Keratinocyte (primary cell): ENCODE results near the gene SNPH. TPM values are rescaled to one million over a fixed set of nuclear protein-coding genes. Genes with fewer than 3 reads are reported as not detected.

Experiments
- DNase-seq: peaks from one replicate; pipeline ENCODE4 v3.0.0-alpha.2; 2011; ENCODE audit warnings: low read depth, missing footprints, low spot score
- FAIRE-seq: peaks from 2 replicates; lab custom pipeline; 2011; peaks lifted over from hg19 to GRCh38; lab: Jason Lieb, UNC
- H2AFZ ChIP-seq: 2 replicates; pipeline ENCODE4 v1.6.0; 2012; ENCODE audit warnings: low read length, control low read depth, inconsistent platforms; ENCODE audit not compliant: control insufficient read depth
- H3K27ac ChIP-seq: 2 replicates; pipeline ENCODE4 v1.5.1; 2011; ENCODE audit warnings: low read length; ENCODE audit not compliant: control insufficient read depth, insufficient read depth
- H3K27me3 ChIP-seq: 3 replicates; pipeline ENCODE4 v1.6.0; 2011; ENCODE audit warnings: low read length; ENCODE audit not compliant: control insufficient read depth, insufficient read depth; ENCODE audit errors: extremely low read depth
- H3K36me3 ChIP-seq, 2 experiments: 2 replicates in 1 of 2; 3 replicates in 1 of 2; pipeline ENCODE4 v1.5.1; 2011; ENCODE audit warnings: low read length in 2 of 2, mild to moderate bottlenecking in 1 of 2; ENCODE audit not compliant: control insufficient read depth in 2 of 2, insufficient read depth in 2 of 2; ENCODE audit errors: extremely low read depth in 1 of 2
- H3K4me1 ChIP-seq: 3 replicates; pipeline ENCODE4 v1.5.1; 2011; ENCODE audit warnings: low read length; ENCODE audit not compliant: control insufficient read depth, insufficient read depth; ENCODE audit errors: extremely low read depth
- H3K4me2 ChIP-seq: 3 replicates; pipeline ENCODE4 v1.6.0; 2011; ENCODE audit warnings: low read depth, low read length; ENCODE audit not compliant: control insufficient read depth, insufficient read depth; ENCODE audit errors: extremely low read depth
- H3K4me3 ChIP-seq, 3 experiments: fragments of 200-600 bp in 1 of 3; sonication (generic) in 1 of 3; 2 replicates in 2 of 3; 3 replicates in 1 of 3; pipeline ENCODE4 v1.5.1; 2011 to 2016; ENCODE audit warnings: low read length in 3 of 3, mild to moderate bottlenecking in 3 of 3, control low read depth in 2 of 3, inconsistent platforms in 1 of 3, low read depth in 1 of 3, mixed read lengths in 1 of 3, mixed run types in 1 of 3, moderate library complexity in 1 of 3; ENCODE audit not compliant: control insufficient read depth in 2 of 3, insufficient read depth in 2 of 3; ENCODE audit errors: extremely low read depth in 1 of 3
- H3K79me2 ChIP-seq: 2 replicates; pipeline ENCODE4 v1.6.0; 2012; ENCODE audit warnings: low read length; ENCODE audit not compliant: control insufficient read depth, insufficient read depth
- H3K9ac ChIP-seq: 3 replicates; pipeline ENCODE4 v1.6.0; 2011; ENCODE audit warnings: low read length; ENCODE audit not compliant: control insufficient read depth, insufficient read depth; ENCODE audit errors: extremely low read depth
- H3K9me1 ChIP-seq: 3 replicates; pipeline ENCODE4 v1.6.0; 2011; ENCODE audit warnings: low read length; ENCODE audit not compliant: control insufficient read depth, insufficient read depth; ENCODE audit errors: extremely low read depth
- H3K9me3 ChIP-seq: 2 replicates; pipeline ENCODE4 v1.5.1; 2012; ENCODE audit warnings: low read depth, low read length; ENCODE audit not compliant: control insufficient read depth
- H4K20me1 ChIP-seq: 3 replicates; pipeline ENCODE4 v1.6.0; 2011; ENCODE audit warnings: low read length; ENCODE audit not compliant: control insufficient read depth, insufficient read depth; ENCODE audit errors: extremely low read depth
- CTCF ChIP-seq, 3 experiments: IDR thresholded peaks in 1 of 3; conservative IDR thresholded peaks in 1 of 3; optimal IDR thresholded peaks in 1 of 3; 2 replicates in 2 of 3; 3 replicates in 1 of 3; pipeline versions ENCODE3 to v1.5.1; 2011; ENCODE audit warnings: low read length in 3 of 3, mild to moderate bottlenecking in 3 of 3, moderate library complexity in 2 of 3, control low read depth in 1 of 3, inconsistent platforms in 1 of 3; ENCODE audit not compliant: insufficient read depth in 2 of 3; ENCODE audit errors: extremely low read depth in 1 of 3
- EZH2 ChIP-seq: IDR thresholded peaks from one replicate; pipeline ENCODE4 v1.6.1; 2012; ENCODE audit warnings: inconsistent platforms, mild to moderate bottlenecking, low read length, moderate library complexity
- dilution Hi-C: fragments of 300-500 bp; cut with MboI; formaldehyde crosslinking; loops from one replicate; pipeline ENCODE4 v1.7.0; 2020; ENCODE audit warnings: low sequenced_read_pairs; ENCODE audit not compliant: extremely low pct_ligation_motif_present
- polyA plus RNA-seq, 5 experiments: library from polyadenylated mRNA; depleted of rRNA in 3 of 5; stranded (reverse) in 3 of 5; stranded (forward) in 1 of 5; unstranded in 1 of 5; fragments of >200 nt; gene quantifications; 1 replicate in 1 of 5; 2 replicates in 3 of 5; 3 replicates in 1 of 5; pipeline versions ENCODE4 v1.2.1 to v1.2.3, GENCODE V29; 2011 to 2012; ENCODE audit warnings: missing spikeins in 2 of 5, low read depth in 1 of 5, low replicate concordance in 1 of 5

The SNPH gene
- polyA plus RNA-seq, 1 donor (not counting 4 experiments of a cell fraction or from before 2014, with no cell fraction given), result 1.3 TPM

GRCh38 chr20:1292620-1293019, 26.5 kb downstream of the SNPH start:
- FAIRE-seq, result no peak
- no peaks in the 10 kb centered on the region for H3K9me3 ChIP-seq

GRCh38 chr20:1293641-1294379, 27.7 kb downstream of the SNPH start:
- Histone ChIP-seq H3K79me2 (no peaks in the 10 kb centered on the region), H4K20me1 (no peaks in the 10 kb centered on the region), H3K36me3 (peaks cover 0 to 4% of the 10 kb centered on the region in 2 experiments), H3K27ac (no peak overlapping the region), H2AFZ (no peak overlapping the region), H3K4me1 (no peaks in the 10 kb centered on the region), H3K4me3 (no peak overlapping the region), H3K9me1 (no peaks in the 10 kb centered on the region), H3K4me2 (no peak overlapping the region), H3K27me3 (no peaks in the 10 kb centered on the region), H3K9me3 (no peaks in the 10 kb centered on the region), H3K9ac (no peak overlapping the region)
- DNase-seq (no peak), FAIRE-seq (no peak)
- dilution Hi-C loops, result no loop called here
- no peak for TF ChIP-seq EZH2
- no peak for TF ChIP-seq CTCF (optimal IDR thresholded peaks at IDR 0.05 in 1 of 3, IDR thresholded peaks at IDR 0.05 in 1 of 3, conservative IDR thresholded peaks at IDR 0.05 in 1 of 3; ENCODE audit: extremely low read depth in 1 of 3, insufficient read depth in 2 of 3, low read length in 3 of 3)

More at GRCh38 chr20:1292620-1293019, 26.5 kb downstream of the SNPH start:
- no peaks in the 10 kb centered on the region for H3K9me1 ChIP-seq
- H2AFZ ChIP-seq, result no peak overlapping the region
- no peaks in the 10 kb centered on the region for H4K20me1 ChIP-seq
- no peak overlapping the region for H3K4me2 ChIP-seq
- H3K79me2 ChIP-seq, result no peaks in the 10 kb centered on the region
- no peaks in the 10 kb centered on the region for H3K27me3 ChIP-seq
- TF ChIP-seq EZH2 (no peak), CTCF (optimal IDR thresholded peaks at IDR 0.05 in 1 of 3, IDR thresholded peaks at IDR 0.05 in 1 of 3, conservative IDR thresholded peaks at IDR 0.05 in 1 of 3; ENCODE audit: extremely low read depth in 1 of 3, insufficient read depth in 2 of 3, low read length in 3 of 3) (no peak)
- no peak overlapping the region for H3K9ac ChIP-seq
- no peak overlapping the region for H3K27ac ChIP-seq
- H3K4me1 ChIP-seq, result no peaks in the 10 kb centered on the region
- H3K36me3 ChIP-seq, result peaks cover 0 to 4% of the 10 kb centered on the region in 2 experiments
- no peak for DNase-seq
- no peak overlapping the region for H3K4me3 ChIP-seq
- dilution Hi-C loops, result no loop called here
